ENCODE results near the gene HECW1.

The HECW1 gene

DNA sequence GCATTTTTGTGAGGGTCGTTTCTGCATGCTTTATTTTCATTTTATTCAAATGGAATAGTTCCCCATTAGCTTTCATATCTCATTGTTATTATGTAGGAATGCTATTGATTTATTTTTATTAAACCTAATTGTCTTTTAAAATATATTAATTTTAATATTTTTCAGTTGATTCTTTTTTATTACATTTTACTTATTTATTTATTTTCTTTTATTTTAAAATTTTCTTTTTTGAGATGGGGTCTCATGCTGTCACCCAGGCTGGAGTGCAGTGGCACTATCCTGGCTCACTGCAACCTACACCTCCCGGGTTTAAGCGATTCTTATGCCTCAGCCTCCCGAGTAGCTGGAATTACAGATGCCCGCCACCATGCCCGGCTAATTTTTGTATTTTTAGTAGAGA lies 463.1 kb downstream of the HECW1 start:
- TF ChIP-seq ARNTL (CRISPR knock-in tag; IDR thresholded peaks at IDR 0.05; ENCODE audit: borderline replicate concordance, low read depth) (no peak), PPARA (CRISPR knock-in tag; IDR thresholded peaks at IDR 0.05; ENCODE audit: borderline replicate concordance) (no peak)
- no peak for ATAC-seq

DNA sequence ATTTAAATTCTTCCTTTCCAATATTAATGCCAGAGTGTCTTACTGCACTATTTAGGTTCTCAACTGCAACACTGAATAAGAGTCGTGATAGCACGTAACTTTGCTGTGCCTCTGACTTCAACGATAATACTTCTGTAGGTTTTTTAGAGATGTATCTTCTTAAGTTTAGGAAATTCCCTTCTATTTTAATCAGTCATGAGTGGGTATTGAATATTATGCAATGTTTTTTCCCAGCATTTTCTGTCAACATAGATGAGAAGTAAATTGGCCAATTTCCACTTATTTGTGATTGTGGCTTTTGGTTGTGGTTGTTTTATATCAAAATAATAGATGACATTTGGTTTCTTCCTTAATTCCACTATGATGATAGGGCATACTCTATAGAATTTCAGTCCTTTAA lies 463.8 kb downstream of the HECW1 start:
- TF ChIP-seq GLIS3 (CRISPR knock-in tag; IDR thresholded peaks at IDR 0.05), result no peak
- TF ChIP-seq ESRRG (CRISPR knock-in tag; IDR thresholded peaks at IDR 0.05), result no peak
- TF ChIP-seq, protein P1, sequence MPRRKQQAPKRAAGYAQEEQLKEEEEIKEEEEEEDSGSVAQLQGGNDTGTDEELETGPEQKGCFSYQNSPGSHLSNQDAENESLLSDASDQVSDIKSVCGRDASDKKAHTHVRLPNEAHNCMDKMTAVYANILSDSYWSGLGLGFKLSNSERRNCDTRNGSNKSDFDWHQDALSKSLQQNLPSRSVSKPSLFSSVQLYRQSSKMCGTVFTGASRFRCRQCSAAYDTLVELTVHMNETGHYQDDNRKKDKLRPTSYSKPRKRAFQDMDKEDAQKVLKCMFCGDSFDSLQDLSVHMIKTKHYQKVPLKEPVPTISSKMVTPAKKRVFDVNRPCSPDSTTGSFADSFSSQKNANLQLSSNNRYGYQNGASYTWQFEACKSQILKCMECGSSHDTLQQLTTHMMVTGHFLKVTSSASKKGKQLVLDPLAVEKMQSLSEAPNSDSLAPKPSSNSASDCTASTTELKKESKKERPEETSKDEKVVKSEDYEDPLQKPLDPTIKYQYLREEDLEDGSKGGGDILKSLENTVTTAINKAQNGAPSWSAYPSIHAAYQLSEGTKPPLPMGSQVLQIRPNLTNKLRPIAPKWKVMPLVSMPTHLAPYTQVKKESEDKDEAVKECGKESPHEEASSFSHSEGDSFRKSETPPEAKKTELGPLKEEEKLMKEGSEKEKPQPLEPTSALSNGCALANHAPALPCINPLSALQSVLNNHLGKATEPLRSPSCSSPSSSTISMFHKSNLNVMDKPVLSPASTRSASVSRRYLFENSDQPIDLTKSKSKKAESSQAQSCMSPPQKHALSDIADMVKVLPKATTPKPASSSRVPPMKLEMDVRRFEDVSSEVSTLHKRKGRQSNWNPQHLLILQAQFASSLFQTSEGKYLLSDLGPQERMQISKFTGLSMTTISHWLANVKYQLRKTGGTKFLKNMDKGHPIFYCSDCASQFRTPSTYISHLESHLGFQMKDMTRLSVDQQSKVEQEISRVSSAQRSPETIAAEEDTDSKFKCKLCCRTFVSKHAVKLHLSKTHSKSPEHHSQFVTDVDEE (CRISPR knock-in tag; IDR thresholded peaks at IDR 0.05), result no peak
- no peak for TF ChIP-seq ZNF70 (CRISPR knock-in tag; IDR thresholded peaks at IDR 0.05)
- no peak for TF ChIP-seq ZFP30 (CRISPR knock-in tag; IDR thresholded peaks at IDR 0.05)
- TF ChIP-seq, protein P2, sequence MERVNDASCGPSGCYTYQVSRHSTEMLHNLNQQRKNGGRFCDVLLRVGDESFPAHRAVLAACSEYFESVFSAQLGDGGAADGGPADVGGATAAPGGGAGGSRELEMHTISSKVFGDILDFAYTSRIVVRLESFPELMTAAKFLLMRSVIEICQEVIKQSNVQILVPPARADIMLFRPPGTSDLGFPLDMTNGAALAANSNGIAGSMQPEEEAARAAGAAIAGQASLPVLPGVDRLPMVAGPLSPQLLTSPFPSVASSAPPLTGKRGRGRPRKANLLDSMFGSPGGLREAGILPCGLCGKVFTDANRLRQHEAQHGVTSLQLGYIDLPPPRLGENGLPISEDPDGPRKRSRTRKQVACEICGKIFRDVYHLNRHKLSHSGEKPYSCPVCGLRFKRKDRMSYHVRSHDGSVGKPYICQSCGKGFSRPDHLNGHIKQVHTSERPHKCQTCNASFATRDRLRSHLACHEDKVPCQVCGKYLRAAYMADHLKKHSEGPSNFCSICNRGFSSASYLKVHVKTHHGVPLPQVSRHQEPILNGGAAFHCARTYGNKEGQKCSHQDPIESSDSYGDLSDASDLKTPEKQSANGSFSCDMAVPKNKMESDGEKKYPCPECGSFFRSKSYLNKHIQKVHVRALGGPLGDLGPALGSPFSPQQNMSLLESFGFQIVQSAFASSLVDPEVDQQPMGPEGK (CRISPR knock-in tag; IDR thresholded peaks at IDR 0.05; ENCODE audit: borderline replicate concordance), result no peak
- no peak for TF ChIP-seq ZFP3 (CRISPR knock-in tag; IDR thresholded peaks at IDR 0.05)
- TF ChIP-seq PPARA (CRISPR knock-in tag; IDR thresholded peaks at IDR 0.05; ENCODE audit: borderline replicate concordance), result no peak
- TF ChIP-seq RARB (CRISPR knock-in tag; IDR thresholded peaks at IDR 0.05), result no peak
- TF ChIP-seq ISL1 (CRISPR knock-in tag; IDR thresholded peaks at IDR 0.05), result no peak
- TF ChIP-seq ARNTL (CRISPR knock-in tag; IDR thresholded peaks at IDR 0.05; ENCODE audit: borderline replicate concordance, low read depth), result no peak
- TF ChIP-seq, protein P3, sequence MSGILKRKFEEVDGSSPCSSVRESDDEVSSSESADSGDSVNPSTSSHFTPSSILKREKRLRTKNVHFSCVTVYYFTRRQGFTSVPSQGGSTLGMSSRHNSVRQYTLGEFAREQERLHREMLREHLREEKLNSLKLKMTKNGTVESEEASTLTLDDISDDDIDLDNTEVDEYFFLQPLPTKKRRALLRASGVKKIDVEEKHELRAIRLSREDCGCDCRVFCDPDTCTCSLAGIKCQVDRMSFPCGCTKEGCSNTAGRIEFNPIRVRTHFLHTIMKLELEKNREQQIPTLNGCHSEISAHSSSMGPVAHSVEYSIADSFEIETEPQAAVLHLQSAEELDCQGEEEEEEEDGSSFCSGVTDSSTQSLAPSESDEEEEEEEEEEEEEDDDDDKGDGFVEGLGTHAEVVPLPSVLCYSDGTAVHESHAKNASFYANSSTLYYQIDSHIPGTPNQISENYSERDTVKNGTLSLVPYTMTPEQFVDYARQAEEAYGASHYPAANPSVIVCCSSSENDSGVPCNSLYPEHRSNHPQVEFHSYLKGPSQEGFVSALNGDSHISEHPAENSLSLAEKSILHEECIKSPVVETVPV (CRISPR knock-in tag; IDR thresholded peaks at IDR 0.05), result no peak
- TF ChIP-seq, protein P4, sequence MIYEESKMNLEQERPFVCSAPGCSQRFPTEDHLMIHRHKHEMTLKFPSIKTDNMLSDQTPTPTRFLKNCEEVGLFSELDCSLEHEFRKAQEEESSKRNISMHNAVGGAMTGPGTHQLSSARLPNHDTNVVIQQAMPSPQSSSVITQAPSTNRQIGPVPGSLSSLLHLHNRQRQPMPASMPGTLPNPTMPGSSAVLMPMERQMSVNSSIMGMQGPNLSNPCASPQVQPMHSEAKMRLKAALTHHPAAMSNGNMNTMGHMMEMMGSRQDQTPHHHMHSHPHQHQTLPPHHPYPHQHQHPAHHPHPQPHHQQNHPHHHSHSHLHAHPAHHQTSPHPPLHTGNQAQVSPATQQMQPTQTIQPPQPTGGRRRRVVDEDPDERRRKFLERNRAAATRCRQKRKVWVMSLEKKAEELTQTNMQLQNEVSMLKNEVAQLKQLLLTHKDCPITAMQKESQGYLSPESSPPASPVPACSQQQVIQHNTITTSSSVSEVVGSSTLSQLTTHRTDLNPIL (CRISPR knock-in tag; IDR thresholded peaks at IDR 0.05; ENCODE audit: low read depth), result no peak
- TF ChIP-seq, protein P5, sequence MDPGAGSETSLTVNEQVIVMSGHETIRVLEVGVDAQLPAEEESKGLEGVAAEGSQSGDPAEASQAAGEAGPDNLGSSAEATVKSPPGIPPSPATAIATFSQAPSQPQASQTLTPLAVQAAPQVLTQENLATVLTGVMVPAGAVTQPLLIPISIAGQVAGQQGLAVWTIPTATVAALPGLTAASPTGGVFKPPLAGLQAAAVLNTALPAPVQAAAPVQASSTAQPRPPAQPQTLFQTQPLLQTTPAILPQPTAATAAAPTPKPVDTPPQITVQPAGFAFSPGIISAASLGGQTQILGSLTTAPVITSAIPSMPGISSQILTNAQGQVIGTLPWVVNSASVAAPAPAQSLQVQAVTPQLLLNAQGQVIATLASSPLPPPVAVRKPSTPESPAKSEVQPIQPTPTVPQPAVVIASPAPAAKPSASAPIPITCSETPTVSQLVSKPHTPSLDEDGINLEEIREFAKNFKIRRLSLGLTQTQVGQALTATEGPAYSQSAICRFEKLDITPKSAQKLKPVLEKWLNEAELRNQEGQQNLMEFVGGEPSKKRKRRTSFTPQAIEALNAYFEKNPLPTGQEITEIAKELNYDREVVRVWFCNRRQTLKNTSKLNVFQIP (CRISPR knock-in tag; IDR thresholded peaks at IDR 0.05; ENCODE audit: borderline replicate concordance, low read depth), result no peak
- ATAC-seq, result no peak

DNA sequence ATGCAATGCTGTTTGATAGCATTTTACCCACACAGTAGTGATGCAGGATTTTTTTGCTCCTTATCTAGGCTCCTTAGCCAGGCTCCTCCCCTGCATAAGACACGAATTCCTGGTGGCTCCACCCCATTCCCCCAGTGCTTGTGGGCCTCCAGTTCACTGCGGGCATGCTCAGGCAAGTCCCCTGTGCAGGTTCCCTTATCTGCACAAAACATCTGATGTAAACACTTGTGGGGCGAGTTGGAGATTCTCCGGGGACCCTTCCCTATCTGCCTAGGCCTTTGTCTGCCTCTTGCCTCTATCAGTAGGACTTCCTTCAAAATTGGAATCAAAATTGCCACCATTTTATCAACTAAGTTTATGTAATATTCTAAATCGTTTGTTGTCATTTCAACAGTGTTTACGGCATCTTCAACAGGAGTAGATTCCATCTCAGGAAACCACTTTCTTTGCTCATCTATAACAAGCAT lies 465.1 kb downstream of the HECW1 start:
- ATAC-seq, result no peak
- TF ChIP-seq BACH2 (CRISPR knock-in tag; IDR thresholded peaks at IDR 0.05; ENCODE audit: borderline replicate concordance) (no peak), OSR1 (CRISPR knock-in tag; IDR thresholded peaks at IDR 0.05) (0 out of 2 replicates have a peak, but pooled peaks have one; percentile 23)

DNA sequence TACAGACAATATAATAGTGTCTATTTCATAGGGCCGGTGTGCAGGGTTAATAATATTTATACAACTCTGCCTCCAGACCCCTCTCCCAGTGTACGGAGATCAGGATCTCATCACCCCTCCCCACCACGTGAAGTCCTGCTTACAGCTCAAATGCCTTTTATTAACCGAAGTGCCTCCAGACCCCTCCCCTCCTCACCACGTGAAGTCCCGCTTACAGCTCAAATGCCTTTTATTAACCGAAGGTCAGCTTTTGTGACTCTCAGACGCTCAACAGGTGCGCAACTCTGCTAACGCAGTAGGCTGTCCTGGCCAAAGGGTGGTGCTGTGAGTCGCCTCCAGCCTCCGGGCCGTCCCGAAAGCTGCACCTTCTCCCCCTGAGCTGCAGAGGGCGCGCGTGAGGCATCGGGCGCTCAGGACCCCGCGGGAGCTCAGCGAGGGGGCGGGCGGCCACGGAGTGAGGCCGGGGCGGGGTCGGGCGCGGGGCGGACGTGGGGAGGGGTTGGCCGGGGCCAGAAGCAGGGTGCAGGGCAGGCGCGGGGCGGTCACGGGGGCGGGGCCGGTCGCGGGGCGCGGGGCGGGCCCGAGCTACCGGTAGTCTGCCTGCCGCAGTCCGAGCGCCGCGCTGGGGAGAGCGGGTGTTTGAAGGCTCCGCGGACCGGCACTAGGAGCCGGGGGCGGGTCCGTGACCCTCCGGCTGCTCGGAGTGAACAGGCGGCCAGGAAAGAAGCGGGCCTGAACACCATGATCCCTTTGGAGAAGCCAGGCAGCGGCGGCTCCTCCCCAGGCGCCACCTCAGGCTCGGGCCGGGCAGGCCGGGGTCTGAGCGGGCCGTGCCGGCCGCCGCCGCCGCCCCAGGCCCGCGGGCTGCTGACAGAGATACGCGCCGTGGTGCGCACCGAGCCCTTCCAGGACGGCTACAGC lies 470.3 kb downstream of the HECW1 start, which contains the start of gene STK17A:
Gene STK17A (plus strand): TSS at position 606 of the 921 bp plus-strand sequence. CDS start 136 bp downstream, at position 742.
- peak; percentile 82 for ATAC-seq
- TF ChIP-seq, protein P5 (CRISPR knock-in tag; IDR thresholded peaks at IDR 0.05; ENCODE audit: borderline replicate concordance, low read depth), result no peak
- TF ChIP-seq, protein P1 (CRISPR knock-in tag; IDR thresholded peaks at IDR 0.05), result no peak
- TF ChIP-seq, protein P2 (CRISPR knock-in tag; IDR thresholded peaks at IDR 0.05; ENCODE audit: borderline replicate concordance), result no peak
- no peak for TF ChIP-seq ZFP3 (CRISPR knock-in tag; IDR thresholded peaks at IDR 0.05)

Measured in SK-N-SH treated with all-trans-retinoic acid at 6 μM for 48 hours (cell line).